Right lung (tissue), 5 donors: ENCODE measurements around the gene TAPBP. TPM values are rescaled to one million over a fixed set of nuclear protein-coding genes. Genes with fewer than 3 reads are reported as not detected.
A peak's percentile ranks its signal among the peaks of the same experiment; 100 is the strongest.
"Not testable (repeated sequence)": the region's sequence is repeated elsewhere in the genome, so short reads cannot be mapped to it uniquely, and the experiment has no call there.

Source experiments
- DNase-seq, 2 donors: peaks; one replicate each; pipeline ENCODE4 v3.0.0-alpha.2; 2013
- polyA plus RNA-seq, 5 donors: library from polyadenylated mRNA; unstranded; fragments of 120-200 nt; gene quantifications; one replicate each; pipeline versions ENCODE4 v1.2.1 to v1.2.3, GENCODE V29; 2013; ENCODE audit warnings: inconsistent platforms in 1 of 5, low replicate concordance in 1 of 5; ENCODE audit not compliant: insufficient read length in 5 of 5, insufficient read depth in 1 of 5

Gene TAPBP
- polyA plus RNA-seq, 5 donors, result 34.2 to 59.4 (median 43.6) TPM

DNA sequence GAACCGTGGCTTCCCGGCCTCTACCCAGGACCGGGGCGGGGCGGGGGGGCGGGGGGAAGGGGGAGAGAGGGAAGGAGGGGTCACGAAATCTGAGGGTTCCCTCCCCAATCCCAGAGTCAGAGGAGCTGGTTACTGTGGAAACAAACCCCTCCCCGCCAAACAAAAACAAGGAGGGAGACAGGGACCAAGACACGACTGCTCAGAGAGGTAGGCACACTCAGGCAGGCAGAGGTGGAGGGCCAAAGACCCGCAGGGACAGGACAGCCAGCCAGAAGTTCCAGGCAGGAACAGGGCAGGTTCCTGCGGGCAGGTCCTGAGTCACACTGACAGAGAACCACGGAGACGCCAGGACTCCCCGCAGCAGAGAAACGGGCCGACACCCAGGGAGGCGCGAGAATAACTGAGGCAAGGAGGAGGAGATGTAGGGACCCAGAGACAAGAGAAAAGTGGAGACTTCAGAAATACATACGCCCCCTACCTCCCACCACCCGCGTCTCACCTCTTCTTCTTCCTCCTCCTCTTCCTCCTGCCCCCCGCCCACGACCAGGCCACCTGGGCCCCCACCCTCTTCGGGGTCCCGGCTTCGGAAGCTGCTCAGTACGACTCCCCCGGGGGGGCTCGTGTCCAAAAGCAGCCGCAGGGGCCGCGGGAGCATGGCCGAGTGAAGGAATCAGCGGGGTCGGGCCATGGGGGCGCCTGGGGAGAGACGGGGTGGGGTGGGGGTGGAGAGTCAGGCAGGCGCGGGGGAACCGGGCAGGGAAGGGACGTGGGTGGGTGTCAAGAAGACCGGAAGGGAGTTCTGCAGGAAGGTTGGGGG lies 15.7 kb downstream of the TAPBP start:
- DNase-seq, result peak; percentile 72 to 76

DNA sequence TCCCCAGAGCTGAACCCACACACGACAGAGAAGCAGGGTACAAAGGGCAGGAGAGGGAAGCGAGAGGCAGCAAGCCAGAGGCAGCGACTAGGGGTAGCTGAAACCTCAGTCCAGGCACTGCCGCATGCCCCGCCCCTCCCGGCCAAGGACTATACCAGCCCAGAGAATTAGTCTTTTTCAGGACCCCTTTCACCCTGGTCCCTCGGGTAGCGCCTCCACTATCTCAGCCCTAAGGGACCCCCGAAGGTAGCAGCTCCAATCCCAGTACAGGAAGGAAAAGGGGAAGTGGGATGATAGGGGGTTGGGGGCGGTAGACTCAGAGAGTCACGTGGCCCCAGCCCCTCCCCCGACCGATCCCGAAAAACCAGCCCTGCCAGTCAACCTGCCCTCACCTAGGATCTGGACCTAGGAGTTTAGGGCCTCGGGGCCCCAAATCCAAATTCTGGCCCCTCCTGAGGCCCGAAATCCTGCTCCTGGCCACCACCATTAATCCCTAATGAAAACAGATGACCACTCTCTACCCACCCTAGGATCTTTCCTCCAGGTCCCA lies 16.4 kb downstream of the TAPBP start:
- peak; percentile 51 to 55 for DNase-seq

DNA sequence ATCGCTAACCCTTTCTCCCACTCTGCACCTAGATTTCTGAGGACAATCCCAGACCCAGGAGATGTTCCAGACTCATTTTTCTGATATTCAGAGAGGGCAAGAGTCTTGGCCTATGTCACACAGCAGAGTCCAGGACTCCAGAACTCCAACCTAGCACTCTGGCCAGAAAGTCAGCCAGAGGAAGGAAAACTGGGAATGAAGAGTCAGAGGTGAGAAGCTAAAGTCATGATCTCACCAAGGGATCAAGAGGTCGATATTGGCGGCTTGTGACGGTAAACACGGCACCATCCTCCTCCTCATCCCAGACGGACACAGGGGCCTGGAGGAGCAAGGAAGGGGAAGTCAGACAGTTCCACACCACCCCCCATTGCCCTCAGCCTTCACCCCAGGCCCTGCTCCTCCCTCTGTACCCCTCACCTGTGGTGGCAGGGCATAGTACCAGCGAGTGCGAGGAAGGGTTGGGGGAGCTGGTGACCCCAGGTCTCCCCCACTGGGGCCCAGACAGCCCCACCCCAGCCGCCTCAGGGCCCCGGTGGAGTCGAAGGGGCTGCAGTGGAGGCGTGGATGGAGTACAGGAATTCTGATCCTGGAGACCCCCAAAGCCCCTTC lies 17.0 kb downstream of the TAPBP start:
- no peak for DNase-seq

DNA sequence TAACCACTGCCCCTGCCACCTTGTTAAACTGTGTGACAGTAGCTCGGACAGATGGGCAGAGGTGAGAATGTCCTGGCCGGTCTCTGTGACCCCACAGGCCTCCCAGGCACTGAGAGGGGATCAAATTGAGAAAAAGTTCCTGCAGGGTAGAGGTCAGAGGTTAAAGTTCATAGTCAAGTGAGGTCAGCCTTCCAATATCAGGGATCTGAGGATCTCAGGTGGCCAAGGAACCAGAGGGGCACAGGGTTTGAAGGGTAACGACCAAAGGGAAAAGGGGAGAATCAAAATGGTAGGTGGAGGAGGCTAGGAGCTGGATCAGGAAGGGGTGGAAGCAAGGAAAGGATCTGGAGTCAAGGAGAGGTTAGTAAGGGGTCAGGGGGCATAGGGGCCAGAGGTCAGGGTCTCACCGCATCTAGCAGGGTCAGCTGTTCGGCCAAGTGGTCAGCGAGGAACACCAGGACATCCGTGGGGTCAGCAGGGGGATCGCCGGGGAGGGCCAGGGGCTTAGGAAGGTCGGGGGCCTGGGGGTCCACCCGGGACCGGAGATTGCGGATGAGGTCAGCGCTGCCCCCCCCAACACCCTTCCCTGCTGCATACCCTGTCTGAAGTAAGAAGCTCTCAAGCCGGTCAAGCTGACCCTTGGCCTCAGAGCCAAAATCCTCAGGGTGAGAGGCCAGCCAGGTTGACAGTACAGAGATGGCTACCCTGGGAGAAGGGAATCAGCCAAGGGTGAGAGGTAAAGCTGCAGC lies 18.1 kb downstream of the TAPBP start:
- no peak for DNase-seq

DNA sequence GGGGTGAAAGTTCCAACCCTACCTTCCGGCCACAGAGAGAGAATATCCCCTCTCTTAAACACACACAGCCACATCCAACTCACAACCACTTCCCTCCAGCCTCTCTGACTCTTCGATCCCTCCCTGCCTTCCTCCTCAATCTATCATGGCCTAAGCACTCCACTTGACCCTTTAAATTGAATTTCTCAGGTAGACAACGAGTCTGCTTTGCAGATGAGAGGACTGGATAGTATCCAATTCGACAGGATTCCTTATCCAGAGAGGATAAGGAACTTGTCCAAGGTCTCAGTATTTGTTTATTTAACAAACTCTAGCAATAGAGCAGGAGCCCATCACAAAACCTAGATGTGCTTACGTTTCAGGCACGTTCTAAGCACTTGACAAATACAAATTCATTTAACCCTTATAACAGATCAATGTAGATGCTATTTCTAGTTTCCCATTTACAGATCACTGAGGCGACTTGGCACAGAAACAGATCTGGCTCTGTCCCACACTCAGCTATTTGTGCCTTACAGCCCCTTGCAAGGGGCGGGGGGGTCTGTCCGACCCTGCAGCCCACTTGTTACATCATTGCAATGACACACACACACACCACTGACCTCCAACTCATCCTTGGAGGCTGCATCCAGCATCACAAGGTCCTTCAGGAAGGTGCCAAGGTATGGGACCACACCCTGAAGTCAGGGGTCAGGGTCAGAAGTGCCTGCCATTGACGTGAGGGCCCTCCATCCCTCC lies 19.6 kb downstream of the TAPBP start:
- DNase-seq, result no peak

DNA sequence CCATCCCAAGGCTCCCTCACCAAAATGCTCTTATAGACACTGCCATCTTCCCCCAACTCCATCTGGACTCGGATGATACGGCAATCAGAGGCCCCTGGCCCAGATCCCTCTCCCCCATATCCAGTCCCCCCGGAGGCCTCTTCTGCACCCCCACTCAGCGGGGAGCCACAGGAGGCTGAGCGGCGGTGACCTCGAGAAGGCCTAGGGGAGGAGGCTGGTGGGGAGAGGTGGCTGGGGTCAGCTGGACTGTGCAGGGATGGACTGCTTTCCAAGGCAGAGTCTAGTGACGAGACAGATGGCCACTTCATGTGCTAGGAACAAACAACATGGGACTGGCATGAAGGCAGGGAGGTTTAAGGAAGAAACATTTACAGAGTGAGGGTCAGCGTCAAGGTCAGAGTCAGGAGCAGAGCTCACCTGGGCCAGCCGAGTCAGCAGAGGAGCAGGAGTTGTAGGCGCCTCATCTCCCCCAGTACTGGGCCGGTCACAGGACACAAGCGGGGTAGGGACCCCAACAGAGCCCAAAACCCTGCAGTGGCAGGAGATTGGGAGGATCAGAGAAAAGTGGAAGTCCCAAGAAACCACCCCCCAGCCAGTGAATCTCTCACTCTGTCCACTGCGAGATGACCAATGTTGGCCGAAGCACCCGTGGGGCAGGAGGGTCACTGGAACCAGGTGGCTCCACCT lies 20.7 kb downstream of the TAPBP start:
- DNase-seq, result no peak

DNA sequence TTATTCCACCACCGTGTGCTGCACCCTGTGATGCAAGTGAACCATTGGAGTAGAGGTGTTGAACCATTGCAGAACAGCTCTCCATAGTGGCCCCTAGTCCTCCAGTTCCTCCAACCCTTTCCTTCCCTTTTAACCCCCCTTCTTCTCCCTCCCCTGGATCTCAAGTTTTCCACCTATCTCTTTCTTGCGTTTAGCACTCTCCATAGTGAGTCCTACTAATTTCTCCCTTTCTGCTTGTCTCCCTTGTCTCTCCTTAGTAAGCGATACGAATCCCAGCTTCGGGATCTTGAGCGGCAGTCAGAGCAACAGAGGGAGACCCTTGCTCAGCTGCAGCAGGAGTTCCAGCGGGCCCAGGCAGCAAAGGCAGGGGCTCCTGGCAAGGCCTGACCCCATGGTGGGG lies 23.4 kb downstream of the TAPBP start:
- DNase-seq, result no peak

DNA sequence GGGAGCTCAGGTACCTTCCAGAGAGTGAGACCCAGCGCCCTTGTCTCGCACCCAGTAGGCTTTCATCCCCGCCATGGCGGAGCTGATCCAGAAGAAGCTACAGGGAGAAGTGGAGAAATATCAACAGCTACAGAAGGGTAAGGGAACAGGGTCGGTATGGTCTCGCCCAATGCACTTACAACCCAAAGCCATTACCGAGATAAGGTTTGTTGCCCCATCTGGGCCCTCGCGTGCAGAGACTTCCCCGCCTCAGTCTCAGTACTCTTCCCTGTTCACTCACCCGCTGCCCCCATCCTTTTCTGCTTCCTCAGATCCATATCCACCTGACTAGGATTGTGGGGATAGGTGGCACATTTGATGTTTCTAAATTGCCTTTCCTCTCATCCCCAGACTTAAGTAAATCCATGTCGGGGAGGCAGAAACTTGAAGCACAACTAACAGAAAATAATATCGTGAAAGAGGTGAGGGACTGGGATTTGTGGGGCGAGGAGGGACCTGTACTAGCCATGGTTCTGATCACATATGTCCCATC lies 24.0 kb downstream of the TAPBP start:
- no peak for DNase-seq

DNA sequence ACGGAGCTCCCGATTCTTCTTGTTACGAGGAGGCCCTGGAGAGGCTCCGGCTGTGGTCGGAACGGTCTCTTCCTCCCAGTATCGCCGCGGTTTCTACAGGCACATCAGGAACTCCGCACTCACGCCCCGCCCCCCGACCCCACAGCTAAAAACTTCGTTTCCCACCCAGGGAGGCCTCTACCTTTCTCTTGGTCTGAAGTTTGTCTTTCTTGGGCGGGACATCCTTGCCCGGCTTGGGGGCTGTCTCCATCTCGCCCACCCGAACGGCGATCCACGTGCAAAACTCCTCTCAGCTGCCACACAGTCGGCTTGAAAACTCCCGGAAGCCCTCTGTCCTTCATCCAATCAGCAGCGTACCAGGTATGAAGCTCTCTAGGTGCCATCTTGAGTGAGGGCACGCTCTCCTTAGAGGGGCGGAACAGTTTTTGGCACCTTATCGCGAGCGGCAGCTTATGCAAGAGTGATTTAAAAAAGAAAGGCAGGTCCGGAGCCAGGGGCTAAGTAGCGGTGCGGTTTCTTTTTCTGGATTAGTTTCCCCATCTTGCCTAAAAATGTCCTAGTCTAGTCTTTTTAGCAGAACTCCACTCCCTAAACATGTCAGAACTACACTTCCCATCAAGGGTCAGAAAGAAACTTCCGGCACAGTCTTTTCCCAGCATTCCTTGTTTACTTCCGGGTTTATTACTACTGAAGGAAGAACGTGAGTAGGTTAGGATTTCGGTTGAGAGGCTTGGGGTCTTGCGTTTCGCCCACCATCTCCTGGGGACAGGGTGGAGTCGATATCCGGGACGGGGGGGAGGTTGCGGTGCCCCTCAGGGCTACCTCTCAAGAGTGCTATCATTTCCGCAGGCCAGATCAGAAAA lies 24.7 kb downstream of the TAPBP start, which contains the start of the genes PFDN6 and WDR46:
PFDN6 (plus strand) TSS at position 681 of the 863 bp plus-strand sequence. CDS start 256 bp downstream, outside the sequence.
WDR46 (minus strand) TSS at position 319 of the 863 bp plus-strand sequence; CDS start at position 250, 69 bp downstream.
- peak; percentile 91 for DNase-seq

DNA sequence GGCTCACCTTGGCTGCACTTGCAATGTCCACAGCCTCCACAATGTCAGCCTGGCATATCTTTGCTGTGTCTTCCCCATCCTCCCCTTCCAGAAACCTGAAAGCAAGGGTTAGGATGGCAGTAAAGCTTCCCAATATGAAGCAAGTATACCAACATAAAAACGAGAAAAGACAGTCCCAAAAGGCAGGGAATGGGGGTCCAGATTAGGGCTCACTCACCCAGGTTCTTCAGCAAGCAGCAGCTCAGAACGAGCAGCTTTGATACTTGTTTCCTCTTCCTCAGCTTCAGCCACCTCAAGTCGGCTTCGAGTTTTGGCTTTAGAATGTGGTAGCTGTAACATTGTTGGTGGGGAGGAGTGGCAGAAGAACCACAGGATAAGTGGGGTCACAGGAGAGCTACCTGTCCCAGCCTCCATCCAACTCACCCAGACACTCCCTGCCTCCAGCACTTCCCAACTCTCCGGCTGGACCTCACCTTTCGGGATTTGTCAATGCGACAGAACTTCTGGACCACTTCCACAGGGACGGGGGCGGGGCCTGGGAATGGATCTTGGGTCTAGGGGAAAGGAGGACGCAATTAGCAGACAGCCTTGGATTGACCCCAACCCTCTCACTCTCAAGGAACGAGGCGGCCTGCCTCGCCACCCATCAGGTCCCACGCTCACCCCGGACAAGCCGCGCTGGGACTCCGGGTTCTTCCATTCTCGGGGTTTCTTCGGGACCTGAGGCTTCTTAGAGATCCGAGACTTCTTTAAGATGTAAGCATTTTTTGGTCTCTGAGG lies 25.5 kb downstream of the TAPBP start:
- DNase-seq, result no peak

DNA sequence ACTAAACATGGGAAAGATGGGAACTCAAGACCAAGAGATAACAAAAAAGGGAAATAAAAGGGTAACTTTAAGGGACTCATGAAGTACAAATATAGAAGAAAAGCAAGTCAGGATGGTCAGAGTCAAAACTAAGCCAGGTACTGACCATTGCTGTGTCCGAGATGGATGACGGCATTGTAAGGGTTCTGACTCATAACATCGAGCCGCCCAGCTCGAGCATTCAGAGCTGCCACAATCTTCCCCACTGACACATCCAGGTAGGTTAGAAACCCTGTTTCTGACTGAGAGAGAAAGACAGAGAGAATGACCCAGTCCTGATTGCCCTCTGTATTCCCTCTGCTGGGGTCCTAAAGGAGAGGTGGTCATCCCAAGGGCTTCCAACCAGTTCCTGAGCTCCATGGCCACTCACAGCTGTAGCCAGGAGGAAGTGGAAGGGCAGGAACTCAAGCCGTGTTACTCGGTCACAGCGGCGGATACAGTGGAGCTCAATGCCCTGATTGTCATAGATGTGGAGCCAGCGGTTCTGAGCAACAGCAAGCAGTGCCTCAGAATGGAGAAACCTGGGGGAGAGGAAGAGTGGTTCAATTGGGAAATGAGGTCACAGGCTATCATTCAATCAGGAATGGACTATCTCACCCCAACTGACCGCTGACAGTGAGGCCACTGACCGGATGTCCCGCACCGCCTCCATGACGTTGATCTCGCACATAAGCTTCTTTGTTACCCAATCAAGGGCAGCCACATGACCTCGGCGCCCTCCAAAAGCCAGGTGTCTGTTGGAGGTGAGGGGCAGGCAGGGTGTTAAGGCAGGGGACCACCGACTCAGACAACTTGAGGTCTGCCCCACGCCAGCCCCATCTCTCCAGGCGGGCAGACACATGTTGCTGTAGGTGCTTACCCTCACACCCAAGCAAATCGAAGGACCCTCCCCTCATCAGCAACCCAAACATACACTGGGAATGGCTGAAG lies 26.6 kb downstream of the TAPBP start:
- no peak for DNase-seq

DNA sequence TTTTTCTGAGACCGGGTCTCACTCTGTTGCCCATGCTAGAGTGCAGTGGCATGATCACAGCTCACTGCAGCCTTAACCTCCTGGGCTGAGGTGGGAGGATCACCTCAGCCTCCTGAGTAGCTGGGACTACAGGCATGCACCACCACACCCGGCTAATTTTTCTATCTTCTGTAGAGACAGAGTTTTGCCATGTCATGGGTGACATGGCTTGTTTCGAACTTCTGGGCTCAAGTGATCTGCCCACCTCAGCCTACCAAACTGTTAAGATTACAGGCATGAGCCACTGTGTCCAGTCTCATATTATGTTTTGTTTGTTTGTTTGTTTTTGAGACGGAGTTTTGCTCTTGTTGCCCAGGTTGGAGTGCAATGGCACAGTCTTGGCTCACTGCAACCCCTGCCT lies 28.7 kb downstream of the TAPBP start:
- DNase-seq, result not testable (repeated sequence)

DNA sequence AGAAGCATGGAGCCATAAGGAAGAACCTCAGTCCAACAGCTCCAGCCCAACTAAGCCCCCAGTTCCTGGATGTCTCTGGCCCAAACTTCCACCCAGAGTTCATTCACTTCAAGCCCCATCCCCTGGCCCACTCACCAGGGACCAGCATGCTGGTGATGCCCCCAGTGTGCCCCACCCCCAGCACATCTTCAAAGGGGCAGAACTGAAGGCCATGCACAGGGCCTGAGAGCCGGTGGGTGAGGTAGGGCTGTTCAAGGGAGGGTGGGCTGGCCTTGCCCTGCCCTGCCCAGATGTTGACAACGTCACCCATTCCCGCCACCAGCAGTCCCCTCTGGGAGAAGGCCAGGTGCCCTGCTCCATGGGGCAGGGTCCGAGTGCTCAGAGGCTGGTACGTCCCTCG lies 33.3 kb downstream of the TAPBP start:
- DNase-seq, result no peak

DNA sequence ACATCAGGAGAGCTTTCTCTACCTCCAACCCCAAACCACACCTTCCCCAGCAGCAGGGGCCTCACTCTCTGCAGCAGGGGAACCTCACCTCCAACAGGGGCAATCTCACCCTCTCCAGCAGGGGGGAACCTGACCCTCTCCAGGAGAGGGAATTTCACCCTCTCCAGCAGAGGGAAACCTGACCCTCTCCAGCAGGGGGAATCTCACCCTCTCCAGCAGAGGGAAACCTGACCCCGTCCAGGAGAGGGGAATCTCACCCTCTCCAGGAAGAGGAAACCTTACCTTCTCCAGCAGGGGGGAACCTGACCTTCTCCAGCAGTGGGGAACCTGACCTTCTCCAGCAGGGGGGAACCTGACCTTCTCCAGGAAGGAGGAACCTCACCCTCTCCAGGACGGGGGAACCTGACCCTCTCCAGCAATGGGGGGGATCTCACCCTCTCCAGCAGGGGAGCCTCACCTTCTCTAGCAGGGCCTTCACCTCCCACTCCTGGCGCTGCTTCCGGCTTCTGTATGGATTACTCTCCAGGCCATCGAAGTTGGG lies 33.8 kb downstream of the TAPBP start:
- no peak for DNase-seq

DNA sequence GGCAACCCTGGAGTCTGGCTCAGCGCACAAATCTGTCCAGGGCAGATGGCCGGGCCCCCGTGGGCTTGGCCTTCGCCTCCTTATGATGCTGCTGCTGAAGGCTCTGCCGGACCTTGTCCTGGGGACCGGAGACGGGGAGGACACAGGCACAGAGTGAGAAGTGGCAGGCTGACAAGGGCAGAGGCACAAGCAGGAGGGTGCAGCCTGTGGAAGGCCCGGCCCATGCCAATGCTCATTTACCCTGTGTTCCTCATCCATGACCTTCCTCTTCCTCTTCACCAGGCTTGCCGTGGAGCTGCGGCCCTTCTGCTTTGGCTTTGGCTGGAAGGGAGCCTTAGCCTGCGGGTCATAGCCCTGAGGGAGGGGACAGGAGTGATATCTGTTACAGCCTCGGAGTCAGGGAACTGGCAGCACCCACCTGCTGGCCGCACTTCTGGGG lies 34.6 kb downstream of the TAPBP start:
- no peak for DNase-seq

DNA sequence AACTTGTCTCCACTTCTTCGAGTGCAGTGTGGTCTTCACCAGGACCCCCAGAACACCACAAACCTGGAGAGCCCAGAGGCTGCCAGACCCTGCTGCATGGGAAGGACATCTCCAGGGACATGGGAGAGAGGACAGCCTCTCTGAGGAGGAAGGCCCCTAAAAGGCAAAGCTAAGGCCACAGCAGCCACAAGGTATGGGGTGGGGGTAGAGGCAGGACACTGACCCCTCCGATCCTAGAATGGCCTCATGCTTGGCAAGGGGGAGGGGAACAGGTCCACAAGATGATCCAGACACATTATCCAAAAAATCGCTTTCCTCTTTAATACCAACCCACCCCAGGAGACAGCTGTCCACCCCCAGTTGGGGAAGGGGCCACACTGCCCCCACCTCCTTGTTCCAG lies 35.1 kb downstream of the TAPBP start:
- no peak for DNase-seq

DNA sequence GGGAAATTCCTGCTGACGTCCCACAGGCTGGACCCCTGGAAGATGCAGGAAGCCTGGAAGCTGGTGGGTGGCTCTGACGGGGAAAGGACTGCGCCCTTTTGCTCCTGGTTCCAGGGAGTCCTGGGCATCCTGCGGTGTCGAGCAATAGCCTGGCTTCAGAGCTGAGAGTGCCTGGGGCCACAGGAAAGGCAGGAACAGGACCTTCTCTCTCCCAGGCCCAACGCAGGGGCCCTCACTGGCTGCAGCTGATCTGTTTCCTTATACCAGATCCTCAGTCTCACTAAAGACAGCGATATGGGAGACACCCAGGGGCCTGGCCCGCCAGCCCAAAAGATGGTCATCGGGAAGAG lies 35.5 kb downstream of the TAPBP start:
- no peak for DNase-seq
